RWPE1 (cell line): Measurements from ENCODE around the gene SNCAIP.

Source experiments
- CTCF ChIA-PET: fragments of 350-600 bp; sonication (Branson Sonifier 250); formaldehyde crosslinking; extraction: SDS; loops from one replicate; lab custom pipeline; 2021; lab: Yijun Ruan, JAX
- POLR2A ChIA-PET: fragments of 400-600 bp; formaldehyde crosslinking; extraction: SDS; loops from one replicate; lab custom pipeline; 2020; ENCODE audit warnings: antibody characterized with exemption; ENCODE audit not compliant: low non-redundant PET; lab: Yijun Ruan, JAX
- DNase-seq: peaks from one replicate; pipeline ENCODE4 v3.0.0; 2012; ENCODE audit warnings: low spot score
- H3K27ac ChIP-seq: fragments of 450-650 bp; 2 replicates; pipeline ENCODE4 v1.5.1; 2017
- CTCF ChIP-seq: fragments of 450-650 bp; conservative IDR thresholded peaks from 2 replicates; pipeline ENCODE4 v1.5.1; 2017; ENCODE audit warnings: low read depth, mild to moderate bottlenecking

The SNCAIP gene

GRCh38 chr5:122442938-122443337, 130.9 kb downstream of the SNCAIP start:
- TF ChIP-seq CTCF: no peak
- ChIA-PET POLR2A (no interaction called here), CTCF (interaction anchor here (0.7 kb wide), 1 partner anchor 374 kb away, joined by 3 read pairs; no protein-coding TSS in a partner anchor)
- H3K27ac ChIP-seq: no peak overlapping the region
- no peak for DNase-seq

- TF ChIP-seq CTCF: no peak
- POLR2A ChIA-PET: no interaction called here
- DNase-seq: no peak
- CTCF ChIA-PET: no interaction called here
- no peak overlapping the region for H3K27ac ChIP-seq
Measured at GRCh38 chr5:122444411-122444810, 132.4 kb downstream of the SNCAIP start.

GRCh38 chr5:122445070-122445469, 133.0 kb downstream of the SNCAIP start:
- no peak for TF ChIP-seq CTCF
- ChIA-PET POLR2A (no interaction called here), CTCF (no interaction called here)
- no peak for DNase-seq
- no peak overlapping the region for H3K27ac ChIP-seq

GRCh38 chr5:122447072-122447471, 135.0 kb downstream of the SNCAIP start:
- DNase-seq: no peak
- ChIA-PET POLR2A (no interaction called here), CTCF (interaction anchor here (0.6 to 1.0 kb wide), 3 partner anchors 12 to 257 kb away, joined by 3 to 5 read pairs (median 4); no protein-coding TSS in a partner anchor)
- H3K27ac ChIP-seq: no peak overlapping the region
- TF ChIP-seq CTCF: no peak

GRCh38 chr5:122447879-122448278, 135.8 kb downstream of the SNCAIP start:
- ChIA-PET CTCF (interaction anchor here (0.5 to 1.0 kb wide), 2 partner anchors 11 to 323 kb away, joined by 3 to 4 read pairs; no protein-coding TSS in a partner anchor), POLR2A (no interaction called here)
- no peak for TF ChIP-seq CTCF
- DNase-seq: no peak
- H3K27ac ChIP-seq: no peak overlapping the region

- no peak overlapping the region for H3K27ac ChIP-seq
- ChIA-PET CTCF (interaction anchor here (0.7 kb wide), 1 partner anchor 19 kb away, joined by 4 read pairs; no protein-coding TSS in a partner anchor), POLR2A (no interaction called here)
- TF ChIP-seq CTCF: no peak
- DNase-seq: no peak
Measured at GRCh38 chr5:122454541-122454940, 142.5 kb downstream of the SNCAIP start.
